Left lung (tissue), 10 donors: ENCODE measurements around the gene SLC12A8. TPM values are rescaled to one million over a fixed set of nuclear protein-coding genes. Genes with fewer than 3 reads are reported as not detected.

ENCODE experiments used
- ATAC-seq: fragments of 200-7000 bp; cut with Tn5 transposase; one replicate; pipeline ENCODE4 v1.9.1; 2020; ENCODE audit warnings: moderate library complexity
- DNase-seq, 4 donors: peaks; one replicate each; pipeline ENCODE4 v3.0.0-alpha.2; 2013 to 2020
- H3K27ac ChIP-seq, 2 donors: fragments of 200-600 bp; sonication (generic) in 1 of 2; one replicate each; pipeline versions ENCODE4 v1.5.0 to v1.8.0; 2020 to 2021
- H3K27me3 ChIP-seq, 2 donors: fragments of 200-600 bp; sonication (generic) in 1 of 2; one replicate each; pipeline versions ENCODE4 v1.5.0 to v1.8.0; 2020 to 2021
- H3K36me3 ChIP-seq, 2 donors: fragments of 200-600 bp; sonication (generic) in 1 of 2; one replicate each; pipeline versions ENCODE4 v1.5.0 to v1.8.0; 2020 to 2021
- H3K4me1 ChIP-seq, 2 donors: fragments of 200-600 bp; one replicate each; pipeline ENCODE4 v1.8.0; 2021
- H3K4me3 ChIP-seq, 2 donors: fragments of 200-600 bp; sonication (generic) in 1 of 2; one replicate each; pipeline versions ENCODE4 v1.5.0 to v1.8.0; 2020 to 2021; ENCODE audit warnings: mild to moderate bottlenecking in 1 of 2
- H3K9me3 ChIP-seq, 2 donors: fragments of 200-600 bp; sonication (generic) in 1 of 2; one replicate each; pipeline versions ENCODE4 v1.5.0 to v1.8.0; 2020 to 2021
- CTCF ChIP-seq, 2 donors: fragments of 200-600 bp; sonication (generic) in 1 of 2; IDR thresholded peaks; one replicate each; pipeline versions ENCODE4 v1.5.0 to v1.8.0; 2021; ENCODE audit warnings: antibody characterized with exemption in 2 of 2
- intact Hi-C, 2 donors: fragments of 100-400 bp; cut with DNase I; formaldehyde crosslinking; loops; one replicate each; pipeline versions ENCODE4 v1.11.2 to v1.14.2; 2022
- polyA plus RNA-seq, 6 donors: library from polyadenylated mRNA; unstranded; fragments of 120-200 nt; gene quantifications; one replicate each; pipeline ENCODE4 v1.2.1, GENCODE V29; 2013; ENCODE audit not compliant: insufficient read length in 6 of 6
- total RNA-seq, 2 donors: library from RNA; stranded (reverse); fragmentation: NEBNext Ultra II Directional; extraction: Animal tissue kit (Norgen Biotek cat#: 25700); gene quantifications; one replicate each; pipeline ENCODE4 v1.2.1, GENCODE V29; 2021
- donor health status: DM: no; HTN: yes; CAD: no.
- donor health status: DM: no; HTN: no; CAD: no.

Gene SLC12A8
- total and polyA plus RNA-seq, 8 donors = 1.1 to 17.1 (median 1.6) TPM

- H3K27me3 ChIP-seq = no peaks in the 10 kb centered on the region
- TF ChIP-seq CTCF (IDR thresholded peaks at IDR 0.05) = peak; percentile 59 to 78
- peak; percentile 78 for ATAC-seq
- H3K36me3 ChIP-seq = no peaks in the 10 kb centered on the region
- H3K9me3 ChIP-seq = no peaks in the 10 kb centered on the region
- no peak overlapping the region for H3K27ac ChIP-seq
- intact Hi-C loops = loop anchor here in 1 of 2 donors (5.0 to 10.0 kb wide), 2 partner anchors 168 to 231 kb away; partner anchors contain the start of gene MUC13
- H3K4me3 ChIP-seq = no peak overlapping the region
- DNase-seq = peak in 1 of 4 donors; percentile 55
- H3K4me1 ChIP-seq = peaks cover 8 to 40% of the 10 kb centered on the region in 2 donors
Observed at GRCh38 chr3:125165189-125165947, 47.2 kb downstream of the SLC12A8 start.

- intact Hi-C loops = loop anchor here in 1 of 2 donors (10.0 kb wide), 1 partner anchor 229 kb away; the partner anchor contains the start of gene MUC13
- Histone ChIP-seq H3K4me3 (no peak overlapping the region), H3K4me1 (peaks cover 8 to 40% of the 10 kb centered on the region in 2 donors), H3K36me3 (no peaks in the 10 kb centered on the region), H3K27me3 (no peaks in the 10 kb centered on the region), H3K9me3 (no peaks in the 10 kb centered on the region), H3K27ac (peak overlapping the region; percentile 66 to 73)
- ATAC-seq (peak; percentile 84), DNase-seq (peak in 2 of 4 donors; percentile 73 to 79)
- no peak for TF ChIP-seq CTCF (IDR thresholded peaks at IDR 0.05)
Observed at GRCh38 chr3:125163739-125164601, 48.6 kb downstream of the SLC12A8 start.

- intact Hi-C loops = loop anchor here in 1 of 2 donors (10.0 kb wide), 1 partner anchor 227 kb away; the partner anchor contains the start of gene MUC13
- no peak for TF ChIP-seq CTCF (IDR thresholded peaks at IDR 0.05)
- H3K9me3 ChIP-seq = no peaks in the 10 kb centered on the region
- ATAC-seq (no peak), DNase-seq (no peak)
- H3K4me1 ChIP-seq = peaks cover 8 to 40% of the 10 kb centered on the region in 2 donors
- H3K27me3 ChIP-seq = no peaks in the 10 kb centered on the region
- peak overlapping the region; percentile 15 to 61 for H3K27ac ChIP-seq
- no peaks in the 10 kb centered on the region for H3K36me3 ChIP-seq
- no peak overlapping the region for H3K4me3 ChIP-seq
Observed at GRCh38 chr3:125161607-125162219, 50.8 kb downstream of the SLC12A8 start.

- H3K4me1 ChIP-seq = peaks cover 8 to 47% of the 10 kb centered on the region in 2 donors
- DNase-seq (no peak), ATAC-seq (no peak)
- TF ChIP-seq CTCF (IDR thresholded peaks at IDR 0.05) = no peak
- intact Hi-C loops = loop anchor here in 1 of 2 donors (10.0 kb wide), 1 partner anchor 226 kb away; the partner anchor contains the start of gene MUC13
- H3K36me3 ChIP-seq = no peaks in the 10 kb centered on the region
- peak overlapping the region; percentile 0 to 15 for H3K27ac ChIP-seq
- H3K27me3 ChIP-seq = no peaks in the 10 kb centered on the region
- no peak overlapping the region for H3K4me3 ChIP-seq
- H3K9me3 ChIP-seq = no peaks in the 10 kb centered on the region
Observed at GRCh38 chr3:125160606-125161371, 51.8 kb downstream of the SLC12A8 start.
